HG03095 (cell line): ENCODE data around the gene MS4A6E.

ENCODE experiments used
- ATAC-seq: cut with Tn5 transposase; IDR thresholded peaks from one replicate; pipeline ENCODE4 v1.9.1; 2021; ENCODE audit warnings: moderate library complexity; ENCODE audit not compliant: unreplicated experiment

Gene MS4A6E

GRCh38 chr11:60371854-60372253, 44.8 kb downstream of the MS4A6E start:
- no peak for ATAC-seq

GRCh38 chr11:60372767-60373166, 45.7 kb downstream of the MS4A6E start:
- no peak for ATAC-seq

GRCh38 chr11:60375316-60375715, 48.3 kb downstream of the MS4A6E start:
- ATAC-seq = no peak

DNA sequence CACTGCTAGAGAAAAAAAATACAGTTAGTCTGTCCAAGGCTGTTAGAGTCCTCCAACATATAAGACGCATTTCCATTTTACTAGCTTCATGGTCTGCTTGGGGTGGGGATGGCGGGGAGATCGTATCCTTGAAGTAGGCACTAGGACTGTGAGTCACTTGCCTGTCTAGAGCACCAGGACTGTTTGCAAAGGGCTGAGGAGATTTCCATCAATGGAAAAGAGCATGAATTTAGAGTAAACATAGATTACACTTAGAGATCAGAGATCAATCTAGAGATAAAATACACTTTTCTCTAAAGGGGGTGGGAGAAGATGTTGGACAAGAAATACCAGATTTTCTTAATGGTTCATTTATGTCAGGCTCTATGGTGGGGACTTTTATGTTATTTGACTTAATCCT, 49.5 kb downstream of the MS4A6E start:
- no peak for ATAC-seq

DNA sequence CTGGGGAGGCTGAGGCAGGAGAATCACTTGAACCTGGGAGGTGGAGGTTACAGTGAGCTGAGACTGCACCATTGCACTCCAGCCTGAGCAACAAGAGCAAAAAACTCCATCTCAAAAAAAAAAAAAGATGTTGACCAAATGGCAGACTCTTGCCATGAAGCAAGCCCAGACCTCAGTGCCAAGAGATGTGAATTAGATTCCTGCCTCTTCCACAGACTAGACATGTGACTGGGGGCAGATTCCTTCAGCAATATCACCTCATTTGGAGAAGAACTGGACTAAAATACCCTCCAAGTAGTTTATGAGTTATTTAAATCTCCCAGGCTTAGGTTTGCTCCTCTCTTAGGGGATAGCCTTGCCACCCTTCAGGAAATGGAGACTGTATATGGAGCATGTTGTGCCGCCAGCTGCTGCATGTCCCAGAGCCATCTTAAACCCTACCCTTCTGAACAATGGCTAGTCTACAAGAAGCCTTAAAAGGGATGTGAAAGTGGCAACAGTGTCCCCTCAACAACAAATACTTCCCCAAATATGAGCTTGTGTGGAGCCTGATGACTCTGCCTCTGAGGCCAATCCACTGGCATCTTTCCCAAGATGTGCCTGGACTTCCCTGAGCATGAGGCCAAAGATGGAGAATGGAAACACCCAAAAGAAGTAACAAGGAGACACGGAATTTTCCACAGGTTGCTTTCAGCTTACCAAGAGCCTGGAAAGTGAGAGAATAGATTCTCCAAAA, 50.5 kb downstream of the MS4A6E start:
- ATAC-seq = peak; percentile 50

- ATAC-seq = peak; percentile 88
Measured at GRCh38 chr11:60378354-60378753, 51.3 kb downstream of the MS4A6E start, which contains the start of gene MS4A7. TSS of gene MS4A7 (plus strand) at chr11:60378532. CDS start at chr11:60383142, 4,610 bp downstream.

DNA sequence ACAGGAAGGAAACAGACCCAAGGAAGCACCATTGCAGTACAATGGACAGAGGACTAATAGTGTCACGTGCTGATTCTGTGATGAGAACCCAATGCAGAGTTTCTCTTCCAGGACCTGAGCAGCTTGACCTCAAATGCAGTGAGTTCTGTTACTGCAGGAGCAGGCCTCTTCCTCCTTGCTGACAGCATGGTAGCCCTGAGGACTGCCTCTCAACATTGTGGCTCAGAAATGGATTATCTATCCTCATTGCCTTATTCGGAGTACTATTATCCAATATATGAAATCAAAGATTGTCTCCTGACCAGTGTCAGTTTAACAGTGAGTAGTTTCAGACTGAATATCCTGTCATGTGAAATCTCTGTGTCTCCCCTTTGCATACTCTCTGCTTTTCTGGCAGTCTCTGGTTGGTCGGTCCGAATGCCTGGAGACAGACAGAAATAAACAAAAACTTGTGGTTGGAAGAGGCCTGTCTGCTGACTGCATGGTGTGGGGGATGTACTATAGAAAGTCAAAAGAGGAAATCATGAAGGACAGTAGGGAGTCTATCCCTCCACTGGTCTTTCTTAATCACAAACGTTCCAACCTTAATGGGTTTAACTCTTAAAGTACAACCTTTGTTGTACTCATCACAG, 62.3 kb downstream of the MS4A6E start:
- peak; percentile 95 for ATAC-seq

DNA sequence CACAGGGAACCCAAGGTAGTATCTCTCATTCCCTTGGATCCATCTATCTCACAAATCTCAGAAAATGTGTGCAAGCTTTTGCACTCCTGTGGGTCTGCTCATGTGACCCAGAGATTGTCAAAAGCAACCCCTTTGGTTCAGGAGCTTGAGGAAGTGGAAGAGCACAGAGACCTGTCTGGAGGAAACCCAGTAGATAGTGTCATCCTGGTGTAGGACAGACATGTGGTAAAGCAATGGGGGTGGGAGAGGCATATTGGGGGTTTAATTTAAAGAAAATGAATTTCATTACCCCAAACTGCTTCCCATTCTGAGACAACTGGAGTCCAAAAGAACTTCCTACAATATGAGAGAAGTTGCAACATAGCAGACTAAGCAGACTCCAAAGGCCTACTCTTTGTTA, 63.4 kb downstream of the MS4A6E start:
- no peak for ATAC-seq
